GM08714 (cell line): ENCODE data around the gene GJB3.
"Not testable (repeated sequence)": the region's sequence is repeated elsewhere in the genome, so short reads cannot be mapped to it uniquely, and the experiment has no call there.

ENCODE experiments used
- H3K4me3 ChIP-seq: fragments of 200-500 bp; sonication (Bioruptor generic); 2 replicates; pipeline ENCODE4 v1.5.1; 2014; ENCODE audit warnings: mild to moderate bottlenecking, low read length, inconsistent platforms
- ZNF274 ChIP-seq: IDR thresholded peaks from 2 replicates; pipeline ENCODE4 v1.6.1; 2012; ENCODE audit warnings: mild to moderate bottlenecking, low read depth, low read length

The GJB3 gene

GRCh38 chr1:34808051-34808810, 27.2 kb downstream of the GJB3 start:
- TF ChIP-seq ZNF274: no peak
- H3K4me3 ChIP-seq: no peak overlapping the region

GRCh38 chr1:34810781-34811180, 29.8 kb downstream of the GJB3 start:
- H3K4me3 ChIP-seq: not testable (repeated sequence)

GRCh38 chr1:34816332-34816731, 35.3 kb downstream of the GJB3 start:
- no peak for TF ChIP-seq ZNF274
- H3K4me3 ChIP-seq: no peak overlapping the region

- H3K4me3 ChIP-seq: no peak overlapping the region
- TF ChIP-seq ZNF274: no peak
These were observed 35.8 kb downstream of the GJB3 start for GRCh38 chr1:34816778-34817177.

GRCh38 chr1:34818862-34819261, 37.8 kb downstream of the GJB3 start:
- H3K4me3 ChIP-seq: not testable (repeated sequence)

GRCh38 chr1:34822202-34822601, 41.2 kb downstream of the GJB3 start:
- no peak for TF ChIP-seq ZNF274

GRCh38 chr1:34824817-34825454, 43.9 kb downstream of the GJB3 start:
- TF ChIP-seq ZNF274: no peak
- no peak overlapping the region for H3K4me3 ChIP-seq

More at GRCh38 chr1:34822202-34822601, 41.2 kb downstream of the GJB3 start:
- no peak overlapping the region for H3K4me3 ChIP-seq

GRCh38 chr1:34825455-34826091, 44.6 kb downstream of the GJB3 start:
- no peak for TF ChIP-seq ZNF274
- no peak overlapping the region for H3K4me3 ChIP-seq

GRCh38 chr1:34827341-34827941, 46.4 kb downstream of the GJB3 start:
- no peak overlapping the region for H3K4me3 ChIP-seq
- no peak for TF ChIP-seq ZNF274

- no peak for TF ChIP-seq ZNF274
- H3K4me3 ChIP-seq: no peak overlapping the region
These were observed 47.6 kb downstream of the GJB3 start for GRCh38 chr1:34828611-34829010.

GRCh38 chr1:34829250-34829649, 48.2 kb downstream of the GJB3 start:
- no peak overlapping the region for H3K4me3 ChIP-seq
- no peak for TF ChIP-seq ZNF274

- no peak for TF ChIP-seq ZNF274
- H3K4me3 ChIP-seq: no peak overlapping the region
These were observed 50.8 kb downstream of the GJB3 start for GRCh38 chr1:34831721-34832246.

- H3K4me3 ChIP-seq: no peak overlapping the region
- no peak for TF ChIP-seq ZNF274
These were observed 52.7 kb downstream of the GJB3 start for GRCh38 chr1:34833711-34834110.
